Common myeloid progenitor, CD34-positive (primary cell): ENCODE measurements around the gene CA4.

ENCODE experiments used
- CTCF ChIA-PET: fragments of 350-600 bp; sonication (Branson Sonifier 250); formaldehyde crosslinking; loops from one replicate; lab custom pipeline; 2021; ENCODE audit warnings: antibody characterized with exemption; lab: Charles Lee
- POLR2A ChIA-PET: fragments of 350-600 bp; sonication (Branson Sonifier 250); formaldehyde crosslinking; loops from one replicate; lab custom pipeline; 2021; ENCODE audit warnings: antibody characterized with exemption; lab: Charles Lee
- DNase-seq, 3 donors: peaks; one replicate each; pipeline versions ENCODE4 v3.0.0 to v3.0.0-alpha.2; 2013
- H3K27ac ChIP-seq, 2 experiments: 1 replicate in 1 of 2; 2 replicates in 1 of 2; pipeline ENCODE4 v1.7.0; 2013; ENCODE audit warnings: inconsistent platforms in 2 of 2, low read length in 2 of 2, mild to moderate bottlenecking in 2 of 2, low read depth in 1 of 2, moderate library complexity in 1 of 2; ENCODE audit not compliant: severe bottlenecking in 2 of 2, insufficient read depth in 1 of 2, poor library complexity in 1 of 2
- H3K27me3 ChIP-seq, 5 experiments: replicated peaks in 2 of 5; 1 replicate in 3 of 5; 2 replicates in 2 of 5; pipeline versions ENCODE4 v1.6.1 to v1.7.0; 2013; ENCODE audit warnings: low read length in 4 of 5, mild to moderate bottlenecking in 2 of 5, moderate library complexity in 2 of 5, inconsistent platforms in 1 of 5; ENCODE audit not compliant: insufficient read depth in 5 of 5, control insufficient read depth in 4 of 5
- H3K36me3 ChIP-seq, 4 experiments: 1 replicate in 2 of 4; 2 replicates in 2 of 4; pipeline versions ENCODE4 v1.6.1 to v1.7.0; 2013; ENCODE audit warnings: low read length in 3 of 4, control low read depth in 1 of 4, mild to moderate bottlenecking in 1 of 4; ENCODE audit not compliant: control insufficient read depth in 4 of 4, insufficient read depth in 4 of 4
- H3K4me1 ChIP-seq, 4 experiments: 1 replicate in 3 of 4; 2 replicates in 1 of 4; pipeline versions ENCODE4 v1.6.1 to v1.7.1; 2013; ENCODE audit warnings: low read length in 3 of 4, mild to moderate bottlenecking in 3 of 4, control low read depth in 1 of 4, inconsistent platforms in 1 of 4, moderate library complexity in 1 of 4; ENCODE audit not compliant: control insufficient read depth in 4 of 4, insufficient read depth in 4 of 4; ENCODE audit errors: control extremely low read depth in 1 of 4
- H3K4me3 ChIP-seq, 7 experiments: 1 replicate in 4 of 7; 2 replicates in 3 of 7; pipeline versions ENCODE4 v1.5.1 to v1.7.0; 2013; ENCODE audit warnings: mild to moderate bottlenecking in 7 of 7, low read length in 6 of 7, moderate library complexity in 6 of 7, inconsistent platforms in 2 of 7, low read depth in 2 of 7, control low read depth in 1 of 7; ENCODE audit not compliant: insufficient read depth in 4 of 7, control insufficient read depth in 1 of 7; ENCODE audit errors: extremely low read depth in 1 of 7
- H3K9me3 ChIP-seq, 5 experiments: 1 replicate in 4 of 5; 2 replicates in 1 of 5; pipeline versions ENCODE4 v1.6.1 to v1.7.1; 2013; ENCODE audit warnings: low read length in 4 of 5, mild to moderate bottlenecking in 2 of 5, inconsistent platforms in 1 of 5, low read depth in 1 of 5, moderate library complexity in 1 of 5; ENCODE audit not compliant: control insufficient read depth in 4 of 5, insufficient read depth in 2 of 5; ENCODE audit errors: control extremely low read depth in 1 of 5
- WGBS: methylation state at CpG from one replicate; pipeline ENCODE4 v1.1.5; 2013; ENCODE audit not compliant: insufficient coverage; 5-methylcytosine and 5-hydroxymethylcytosine counted together

CA4 gene

GRCh38 chr17:60161598-60162330 is 12.0 kb downstream of the CA4 start:
- no peak overlapping the region for H3K27ac ChIP-seq
- peaks cover 6 to 44% (median 24%) of the 10 kb centered on the region in 4 experiments for H3K4me1 ChIP-seq
- 21% methylated on average over 10 of the region's 17 CpGs for WGBS
- ChIA-PET POLR2A (interaction anchor here (0.6 kb wide), 1 partner anchor 9 kb away, joined by 4 read pairs; no protein-coding TSS in a partner anchor), CTCF (interaction anchor here (0.6 to 2.0 kb wide), 6 partner anchors 9 to 1367 kb away, joined by 3 to 6 read pairs (median 3); partner anchors contain the start of genes CA4 and CHCT1)
- no peaks in the 10 kb centered on the region for H3K27me3 ChIP-seq
- H3K4me3 ChIP-seq = peak overlapping the region in 1 of 7 experiments; percentile 6
- peak; percentile 86 to 96 (median 93) for DNase-seq
- H3K9me3 ChIP-seq = no peaks in the 10 kb centered on the region
- H3K36me3 ChIP-seq = no peaks in the 10 kb centered on the region

- peak in 2 of 3 donors; percentile 31 to 33 for DNase-seq
- no peaks in the 10 kb centered on the region for H3K27me3 ChIP-seq
- no peak overlapping the region for H3K4me3 ChIP-seq
- WGBS = 94% methylated on average over 12 of the region's 20 CpGs
- CTCF ChIA-PET = interaction anchor here (0.7 to 1.0 kb wide), 3 partner anchors 9 to 12 kb away, joined by 3 to 5 read pairs (median 3); no protein-coding TSS in a partner anchor
- no peaks in the 10 kb centered on the region for H3K9me3 ChIP-seq
- POLR2A ChIA-PET = no interaction called here
- H3K36me3 ChIP-seq = no peaks in the 10 kb centered on the region
- H3K4me1 ChIP-seq = peaks cover 6 to 49% (median 24%) of the 10 kb centered on the region in 4 experiments
- no peak overlapping the region for H3K27ac ChIP-seq
These were observed 13.5 kb downstream of the CA4 start for GRCh38 chr17:60163108-60163784.

GRCh38 chr17:60164164-60164563 is 14.4 kb downstream of the CA4 start:
- ChIA-PET POLR2A (no interaction called here), CTCF (interaction anchor here (0.9 kb wide), 1 partner anchor 13 kb away, joined by 3 read pairs; no protein-coding TSS in a partner anchor)
- DNase-seq = no peak
- WGBS = 90% methylated on average over 4 of the region's 6 CpGs
- Histone ChIP-seq H3K36me3 (no peaks in the 10 kb centered on the region), H3K9me3 (no peaks in the 10 kb centered on the region), H3K4me3 (no peak overlapping the region), H3K27ac (no peak overlapping the region), H3K4me1 (peaks cover 6 to 49% (median 24%) of the 10 kb centered on the region in 4 experiments), H3K27me3 (no peaks in the 10 kb centered on the region)

GRCh38 chr17:60164697-60165096 is 14.9 kb downstream of the CA4 start:
- DNase-seq = no peak
- H3K27ac ChIP-seq = no peak overlapping the region
- H3K27me3 ChIP-seq = no peaks in the 10 kb centered on the region
- ChIA-PET CTCF (no interaction called here), POLR2A (no interaction called here)
- WGBS = 100% methylated on average over 3 of the region's 5 CpGs
- no peaks in the 10 kb centered on the region for H3K36me3 ChIP-seq
- peaks cover 6 to 49% (median 24%) of the 10 kb centered on the region in 4 experiments for H3K4me1 ChIP-seq
- no peaks in the 10 kb centered on the region for H3K9me3 ChIP-seq
- no peak overlapping the region for H3K4me3 ChIP-seq

- H3K27ac ChIP-seq = no peak overlapping the region
- H3K36me3 ChIP-seq = no peaks in the 10 kb centered on the region
- no peak overlapping the region for H3K4me3 ChIP-seq
- ChIA-PET POLR2A (no interaction called here), CTCF (no interaction called here)
- no peak for DNase-seq
- no peaks in the 10 kb centered on the region for H3K27me3 ChIP-seq
- WGBS = 76% methylated on average over 4 of the region's 5 CpGs
- no peaks in the 10 kb centered on the region for H3K9me3 ChIP-seq
- peaks cover 6 to 51% (median 24%) of the 10 kb centered on the region in 4 experiments for H3K4me1 ChIP-seq
These were observed 15.4 kb downstream of the CA4 start for GRCh38 chr17:60165223-60165622.

GRCh38 chr17:60165971-60166370 is 16.2 kb downstream of the CA4 start:
- Histone ChIP-seq H3K36me3 (no peaks in the 10 kb centered on the region), H3K9me3 (no peaks in the 10 kb centered on the region), H3K4me1 (peaks cover 4 to 56% (median 25%) of the 10 kb centered on the region in 4 experiments), H3K27ac (no peak overlapping the region), H3K4me3 (no peak overlapping the region), H3K27me3 (no peaks in the 10 kb centered on the region)
- 11% methylated on average over 1 of the region's 5 CpGs for WGBS
- CTCF ChIA-PET = interaction anchor here (1.1 to 1.7 kb wide), 3 partner anchors 17 to 24 kb away, joined by 3 to 4 read pairs (median 3); partner anchors contain the start of gene CA4
- POLR2A ChIA-PET = no interaction called here
- peak in 2 of 3 donors; percentile 58 to 61 for DNase-seq
